Mesendoderm (in vitro differentiated cells): ENCODE results near the gene SETX.

Experiments
- DNase-seq: peaks from one replicate; pipeline ENCODE4 v3.0.0; 2013
- H2AK5ac ChIP-seq: 2 replicates; pipeline ENCODE4 v1.6.1; 2013; ENCODE audit warnings: low read length, inconsistent platforms
- H2BK120ac ChIP-seq: 2 replicates; pipeline ENCODE4 v1.6.1; 2013; ENCODE audit warnings: low read depth, mild to moderate bottlenecking, low read length, moderate library complexity, mixed read lengths
- H2BK15ac ChIP-seq: replicated peaks from 2 replicates; pipeline ENCODE4 v1.6.1; 2013; ENCODE audit warnings: low read depth, mild to moderate bottlenecking, moderate library complexity
- H2BK5ac ChIP-seq: 2 replicates; pipeline ENCODE4 v1.6.1; 2013; ENCODE audit warnings: low read length, inconsistent platforms
- H3K18ac ChIP-seq: 2 replicates; pipeline ENCODE4 v1.6.1; 2013; ENCODE audit warnings: mild to moderate bottlenecking, low read length, mixed read lengths
- H3K23ac ChIP-seq: one replicate; pipeline ENCODE4 v1.6.1; 2013; ENCODE audit warnings: low read length
- H3K27ac ChIP-seq: 2 replicates; pipeline ENCODE4 v1.5.1; 2013; ENCODE audit warnings: low read depth, mild to moderate bottlenecking, inconsistent platforms, low read length, moderate library complexity
- H3K27me3 ChIP-seq: 2 replicates; pipeline ENCODE4 v1.6.1; 2013; ENCODE audit warnings: low read length, control low read depth, mild to moderate bottlenecking, inconsistent platforms; ENCODE audit not compliant: insufficient read depth, poor library complexity
- H3K36me3 ChIP-seq: 2 replicates; pipeline ENCODE4 v1.6.1; 2013; ENCODE audit warnings: low read length, inconsistent platforms; ENCODE audit not compliant: control insufficient read depth, insufficient read depth
- H3K4ac ChIP-seq: one replicate; pipeline ENCODE4 v1.6.1; 2013; ENCODE audit warnings: low read depth, mild to moderate bottlenecking, low read length, moderate library complexity
- H3K4me1 ChIP-seq: 2 replicates; pipeline ENCODE4 v1.6.1; 2013; ENCODE audit warnings: low read depth, low read length, inconsistent platforms; ENCODE audit not compliant: control insufficient read depth
- H3K4me2 ChIP-seq: 2 replicates; pipeline ENCODE4 v1.6.1; 2013; ENCODE audit warnings: low read length
- H3K4me3 ChIP-seq: 2 replicates; pipeline ENCODE4 v1.5.1; 2013; ENCODE audit warnings: mild to moderate bottlenecking, low read length
- H3K56ac ChIP-seq: one replicate; pipeline ENCODE4 v1.6.1; 2013; ENCODE audit warnings: low read length
- H3K79me1 ChIP-seq: 2 replicates; pipeline ENCODE4 v1.6.1; 2013; ENCODE audit warnings: low read length, inconsistent platforms
- H3K79me2 ChIP-seq: 2 replicates; pipeline ENCODE4 v1.6.1; 2013; ENCODE audit warnings: mild to moderate bottlenecking, low read length; ENCODE audit not compliant: control insufficient read depth, insufficient read depth
- H3K9ac ChIP-seq: 2 replicates; pipeline ENCODE4 v1.6.1; 2013; ENCODE audit warnings: low read length, inconsistent platforms
- H4K5ac ChIP-seq: one replicate; pipeline ENCODE4 v1.6.1; 2013; ENCODE audit warnings: low read length
- H4K8ac ChIP-seq: one replicate; pipeline ENCODE4 v1.6.1; 2013; ENCODE audit warnings: low read depth, mild to moderate bottlenecking, control low read depth, low read length, moderate library complexity
- WGBS: extraction: QIAGEN DNeasy Blood & Tissue Kit; methylation state at CpG from one replicate; pipeline ENCODE4 v1.1.7; 2013; ENCODE audit warnings: low lambda C conversion rate, missing lambda C conversion rate; ENCODE audit not compliant: insufficient coverage; ENCODE audit errors: extremely low coverage; 5-methylcytosine and 5-hydroxymethylcytosine counted together

The SETX gene

GRCh38 chr9:132226571-132227430, 128.0 kb downstream of the SETX start:
- Histone ChIP-seq H3K27me3 (no peaks in the 10 kb centered on the region), H3K4me2 (no peak overlapping the region), H3K79me1 (no peaks in the 10 kb centered on the region), H2BK5ac (no peak overlapping the region), H3K9ac (no peak overlapping the region), H2AK5ac (no peak overlapping the region), H3K4ac (no peak overlapping the region), H3K27ac (no peak overlapping the region), H4K8ac (no peak overlapping the region), H4K5ac (no peak overlapping the region), H3K56ac (no peak overlapping the region), H3K18ac (no peak overlapping the region), H3K4me3 (no peak overlapping the region), H3K79me2 (no peaks in the 10 kb centered on the region), H3K23ac (no peak overlapping the region), H3K36me3 (no peaks in the 10 kb centered on the region), H2BK120ac (no peak overlapping the region), H2BK15ac (no peak overlapping the region), H3K4me1 (no peaks in the 10 kb centered on the region)
- no peak for DNase-seq
- WGBS, result no CpG with 5 or more reads among the region's 34 CpGs

GRCh38 chr9:132224645-132225044, 130.1 kb downstream of the SETX start:
- no peak overlapping the region for H2AK5ac ChIP-seq
- no CpG with 5 or more reads among the region's 3 CpGs for WGBS
- H2BK5ac ChIP-seq, result no peak overlapping the region
- no peaks in the 10 kb centered on the region for H3K79me1 ChIP-seq
- no peak overlapping the region for H4K5ac ChIP-seq
- H3K4ac ChIP-seq, result no peak overlapping the region
- no peak for DNase-seq
- H3K9ac ChIP-seq, result no peak overlapping the region
- H3K27me3 ChIP-seq, result no peaks in the 10 kb centered on the region
- no peaks in the 10 kb centered on the region for H3K4me1 ChIP-seq
- no peak overlapping the region for H2BK120ac ChIP-seq
- H2BK15ac ChIP-seq, result no peak overlapping the region
- H3K18ac ChIP-seq, result no peak overlapping the region
- H3K4me2 ChIP-seq, result no peak overlapping the region
- no peak overlapping the region for H3K27ac ChIP-seq
- H3K4me3 ChIP-seq, result no peak overlapping the region
- no peaks in the 10 kb centered on the region for H3K36me3 ChIP-seq
- no peak overlapping the region for H4K8ac ChIP-seq
- no peak overlapping the region for H3K23ac ChIP-seq
- H3K56ac ChIP-seq, result no peak overlapping the region
- no peaks in the 10 kb centered on the region for H3K79me2 ChIP-seq

GRCh38 chr9:132221941-132222340, 132.8 kb downstream of the SETX start:
- Histone ChIP-seq H3K4ac (no peak overlapping the region), H3K27me3 (no peaks in the 10 kb centered on the region), H4K5ac (no peak overlapping the region), H3K18ac (no peak overlapping the region), H3K36me3 (no peaks in the 10 kb centered on the region), H3K56ac (no peak overlapping the region), H2BK15ac (no peak overlapping the region), H3K9ac (no peak overlapping the region), H3K79me2 (no peaks in the 10 kb centered on the region), H3K4me2 (no peak overlapping the region), H3K4me1 (no peaks in the 10 kb centered on the region), H2AK5ac (no peak overlapping the region), H2BK5ac (no peak overlapping the region), H4K8ac (no peak overlapping the region), H3K79me1 (no peaks in the 10 kb centered on the region), H3K23ac (no peak overlapping the region), H3K27ac (no peak overlapping the region), H3K4me3 (no peak overlapping the region), H2BK120ac (no peak overlapping the region)
- no peak for DNase-seq
- WGBS, result no CpG with 5 or more reads among the region's 6 CpGs

GRCh38 chr9:132218208-132218607, 136.6 kb downstream of the SETX start:
- no peaks in the 10 kb centered on the region for H3K79me1 ChIP-seq
- no peak overlapping the region for H3K4ac ChIP-seq
- no peak overlapping the region for H3K27ac ChIP-seq
- no peak overlapping the region for H3K56ac ChIP-seq
- H2BK120ac ChIP-seq, result no peak overlapping the region
- no peak overlapping the region for H3K4me2 ChIP-seq
- H3K36me3 ChIP-seq, result no peaks in the 10 kb centered on the region
- H3K9ac ChIP-seq, result no peak overlapping the region
- no peak overlapping the region for H2BK5ac ChIP-seq
- no peak for DNase-seq
- no peak overlapping the region for H3K18ac ChIP-seq
- H3K4me1 ChIP-seq, result peaks cover 3% of the 10 kb centered on the region
- no CpG with 5 or more reads among the region's 8 CpGs for WGBS
- H4K5ac ChIP-seq, result no peak overlapping the region
- no peak overlapping the region for H2BK15ac ChIP-seq
- H3K4me3 ChIP-seq, result no peak overlapping the region
- H3K79me2 ChIP-seq, result no peaks in the 10 kb centered on the region
- no peak overlapping the region for H2AK5ac ChIP-seq
- H3K27me3 ChIP-seq, result no peaks in the 10 kb centered on the region
- H3K23ac ChIP-seq, result no peak overlapping the region
- H4K8ac ChIP-seq, result no peak overlapping the region

GRCh38 chr9:132216861-132217619, 137.7 kb downstream of the SETX start:
- H3K36me3 ChIP-seq, result no peaks in the 10 kb centered on the region
- no peak for DNase-seq
- no peak overlapping the region for H4K5ac ChIP-seq
- no peak overlapping the region for H3K4me3 ChIP-seq
- H3K79me1 ChIP-seq, result no peaks in the 10 kb centered on the region
- no peak overlapping the region for H3K4ac ChIP-seq
- H2BK120ac ChIP-seq, result no peak overlapping the region
- no peak overlapping the region for H2BK15ac ChIP-seq
- H3K56ac ChIP-seq, result no peak overlapping the region
- H3K23ac ChIP-seq, result no peak overlapping the region
- H2AK5ac ChIP-seq, result no peak overlapping the region
- no peak overlapping the region for H3K18ac ChIP-seq
- WGBS, result no CpG with 5 or more reads among the region's 10 CpGs
- H2BK5ac ChIP-seq, result no peak overlapping the region
- no peak overlapping the region for H3K4me2 ChIP-seq
- H3K27ac ChIP-seq, result no peak overlapping the region
- H3K9ac ChIP-seq, result no peak overlapping the region
- H4K8ac ChIP-seq, result no peak overlapping the region
- H3K4me1 ChIP-seq, result peaks cover 3% of the 10 kb centered on the region
- no peaks in the 10 kb centered on the region for H3K27me3 ChIP-seq
- H3K79me2 ChIP-seq, result no peaks in the 10 kb centered on the region
